ENCODE results near the gene APOD.

The APOD gene

GRCh38 chr3:195554458-195554857, 29.3 kb downstream of the APOD start (continued):
- TF ChIP-seq ZNF223 (tag by site-specific recombination; IDR thresholded peaks at IDR 0.05) (no peak), ZNF335 (tag by site-specific recombination; conservative IDR thresholded peaks at IDR 0.05) (no peak), HOXC10 (CRISPR knock-in tag; IDR thresholded peaks at IDR 0.05) (no peak)

- Histone ChIP-seq H3K4me1 (ENCODE audit: control insufficient read depth, insufficient read depth, low read length) (no peaks in the 10 kb centered on the region), H3K4me3 (ENCODE audit: low read depth, low read length) (no peak overlapping the region), H3K9me3 (ENCODE audit: control insufficient read depth, insufficient read depth, low read depth, low read length) (no peaks in the 10 kb centered on the region), H3K27ac (ENCODE audit: extremely low read depth, low read depth, low read length) (no peak overlapping the region), H3K36me3 (ENCODE audit: control insufficient read depth in 2 of 2, insufficient read depth in 1 of 2, low read length in 2 of 2) (no peaks in the 10 kb centered on the region)
- ChIA-PET CTCF (interaction anchor here (0.6 to 0.7 kb wide), 2 partner anchors 311 to 494 kb away, joined by 3 to 4 read pairs; no protein-coding TSS in a partner anchor), POLR2A (interaction anchor here (1.0 kb wide), 1 partner anchor 10 kb away, joined by 3 read pairs; the partner anchor contains the start of gene PPP1R2)
- TF ChIP-seq SCRT1 (tag by site-specific recombination; IDR thresholded peaks at IDR 0.05; ENCODE audit: borderline replicate concordance) = no peak
- TF ChIP-seq ZBTB11 (tag by site-specific recombination; conservative IDR thresholded peaks at IDR 0.05; ENCODE audit: low read depth) = no peak
- TF ChIP-seq ZNF701 (tag by site-specific recombination; IDR thresholded peaks at IDR 0.05) = no peak
- no peak for TF ChIP-seq ZNF157 (tag by site-specific recombination; IDR thresholded peaks at IDR 0.05)
- no peak for TF ChIP-seq ZNF621 (tag by site-specific recombination; IDR thresholded peaks at IDR 0.05)
- TF ChIP-seq ZNF394 (tag by site-specific recombination; IDR thresholded peaks at IDR 0.05; ENCODE audit: borderline replicate concordance) = no peak
- no peak for TF ChIP-seq ZNF184 (tag by site-specific recombination; IDR thresholded peaks at IDR 0.05)
- TF ChIP-seq ZNF670 (tag by site-specific recombination; IDR thresholded peaks at IDR 0.05; ENCODE audit: low read depth) = no peak
- TF ChIP-seq ZNF660 (tag by site-specific recombination; IDR thresholded peaks at IDR 0.05) = no peak
- TF ChIP-seq ZNF24 (tag by site-specific recombination; IDR thresholded peaks at IDR 0.05) = no peak
Observed at GRCh38 chr3:195553268-195553667, 30.5 kb downstream of the APOD start.

DNA sequence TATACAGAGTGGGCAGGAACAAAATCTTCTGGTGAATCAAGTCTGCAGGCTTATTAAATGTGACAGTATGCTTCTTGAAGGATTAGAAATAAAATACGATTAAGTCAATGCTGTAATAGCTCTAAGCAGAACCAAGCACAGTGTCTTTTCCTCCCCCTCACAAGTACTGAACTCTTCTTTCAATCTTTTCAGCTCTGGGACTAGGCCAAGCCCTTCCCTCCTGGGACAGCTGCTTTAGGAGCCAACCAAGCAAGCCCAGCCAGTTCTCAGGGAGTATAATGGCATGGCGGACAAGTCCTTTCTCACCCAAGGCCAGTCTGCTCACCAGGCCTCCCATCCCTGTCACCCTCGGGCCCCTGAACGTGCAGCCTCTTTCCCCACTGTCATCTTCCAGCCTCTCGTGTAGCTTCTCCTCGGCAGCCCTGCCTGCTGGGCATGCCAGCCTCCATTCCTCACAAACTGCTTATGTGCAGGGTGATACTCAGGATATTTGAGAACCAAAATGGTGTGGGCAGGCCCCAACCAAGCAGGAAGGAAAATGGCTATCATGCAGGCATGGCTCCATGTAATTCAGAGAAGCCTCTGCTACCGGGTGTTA, 32.3 kb downstream of the APOD start:
- no peaks in the 10 kb centered on the region for H3K4me1 ChIP-seq (ENCODE audit: control insufficient read depth, insufficient read depth, low read length)
- POLR2A ChIA-PET = interaction anchor here (1.4 kb wide), 1 partner anchor 8 kb away, joined by 4 read pairs; the partner anchor contains the start of gene PPP1R2
- CTCF ChIA-PET = interaction anchor here (0.6 kb wide), 1 partner anchor 9 kb away, joined by 3 read pairs; no protein-coding TSS in a partner anchor
- no peaks in the 10 kb centered on the region for H3K36me3 ChIP-seq (ENCODE audit: control insufficient read depth in 2 of 2, insufficient read depth in 1 of 2, low read length in 2 of 2)
- no peak overlapping the region for H3K4me3 ChIP-seq (ENCODE audit: low read depth, low read length)
- H3K27ac ChIP-seq (ENCODE audit: extremely low read depth, low read depth, low read length) = no peak overlapping the region
- no peaks in the 10 kb centered on the region for H3K9me3 ChIP-seq (ENCODE audit: control insufficient read depth, insufficient read depth, low read depth, low read length)
- TF ChIP-seq ZNF292 (tag by site-specific recombination; IDR thresholded peaks at IDR 0.05; ENCODE audit: borderline replicate concordance, low read depth) (no peak), ZNF664 (tag by site-specific recombination; IDR thresholded peaks at IDR 0.05) (no peak), REPIN1 (tag by site-specific recombination; IDR thresholded peaks at IDR 0.05; ENCODE audit: low read depth) (no peak), ZNF354C (tag by site-specific recombination; IDR thresholded peaks at IDR 0.05; ENCODE audit: borderline replicate concordance, low read depth) (no peak), ZIC2 (tag by site-specific recombination; IDR thresholded peaks at IDR 0.05) (no peak), ZNF514 (tag by site-specific recombination; IDR thresholded peaks at IDR 0.05) (no peak), ZBTB8A (tag by site-specific recombination; IDR thresholded peaks at IDR 0.05) (no peak), SCRT1 (tag by site-specific recombination; IDR thresholded peaks at IDR 0.05; ENCODE audit: borderline replicate concordance) (no peak), GLI2 (tag by site-specific recombination; IDR thresholded peaks at IDR 0.05; ENCODE audit: borderline replicate concordance, low read depth) (no peak), ZNF561 (tag by site-specific recombination; IDR thresholded peaks at IDR 0.05; ENCODE audit: borderline replicate concordance) (no peak), GLI4 (tag by site-specific recombination; IDR thresholded peaks at IDR 0.05) (no peak), ZNF324 (tag by site-specific recombination; IDR thresholded peaks at IDR 0.05) (no peak), ZNF280C (tag by site-specific recombination; IDR thresholded peaks at IDR 0.05) (no peak), ZNF558 (tag by site-specific recombination; IDR thresholded peaks at IDR 0.05) (no peak), SP3 (tag by site-specific recombination; IDR thresholded peaks at IDR 0.05) (no peak), ZNF549 (tag by site-specific recombination; IDR thresholded peaks at IDR 0.05) (no peak)
- TF ChIP-seq, protein P1, sequence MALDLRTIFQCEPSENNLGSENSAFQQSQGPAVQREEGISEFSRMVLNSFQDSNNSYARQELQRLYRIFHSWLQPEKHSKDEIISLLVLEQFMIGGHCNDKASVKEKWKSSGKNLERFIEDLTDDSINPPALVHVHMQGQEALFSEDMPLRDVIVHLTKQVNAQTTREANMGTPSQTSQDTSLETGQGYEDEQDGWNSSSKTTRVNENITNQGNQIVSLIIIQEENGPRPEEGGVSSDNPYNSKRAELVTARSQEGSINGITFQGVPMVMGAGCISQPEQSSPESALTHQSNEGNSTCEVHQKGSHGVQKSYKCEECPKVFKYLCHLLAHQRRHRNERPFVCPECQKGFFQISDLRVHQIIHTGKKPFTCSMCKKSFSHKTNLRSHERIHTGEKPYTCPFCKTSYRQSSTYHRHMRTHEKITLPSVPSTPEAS (tag by site-specific recombination; IDR thresholded peaks at IDR 0.05) = no peak

Data from HEK293 (cell line).